ENCODE data around the gene TNIK. TPM values are rescaled to one million over a fixed set of nuclear protein-coding genes. Genes with fewer than 3 reads are reported as not detected.

Gene TNIK
- total RNA-seq, 4 donors from 2014 or later = 30.3 to 39.0 (median 36.8) TPM

DNA sequence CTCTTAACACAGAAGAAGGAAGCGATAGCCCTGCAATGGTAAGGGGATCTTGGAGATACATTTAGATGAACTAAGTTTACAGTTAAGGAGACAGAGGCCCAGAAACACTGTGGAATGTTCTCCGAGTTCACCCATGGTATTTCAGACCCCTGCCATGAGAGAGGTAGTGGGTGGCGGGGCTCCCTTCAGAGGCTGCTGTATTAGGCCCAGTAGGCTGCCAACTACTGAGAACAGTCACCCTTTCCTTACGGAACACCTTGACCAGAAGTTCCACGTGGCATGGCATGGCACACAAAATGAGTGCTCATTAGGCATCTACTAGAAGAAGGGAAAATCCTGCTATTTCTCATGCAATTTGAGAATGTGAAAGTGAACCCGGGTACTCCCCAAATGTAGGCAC is 195.4 kb downstream of the TNIK start:
- intact Hi-C loops (cut with DNase I) = loop anchor here (10.0 kb wide), 1 partner anchor 190 kb away; no protein-coding TSS in a partner anchor
- H3K36me3 ChIP-seq = no peaks in the 10 kb centered on the region
- no peaks in the 10 kb centered on the region for H3K9me3 ChIP-seq
- no peaks in the 10 kb centered on the region for H3K27me3 ChIP-seq
- DNase-seq (ENCODE audit: extremely low spot score) = no peak
- TF ChIP-seq POLR2A (IDR thresholded peaks at IDR 0.05; ENCODE audit: low read depth) = no peak
- no peak for TF ChIP-seq POLR2AphosphoS5 (IDR thresholded peaks at IDR 0.05)
- no peak for TF ChIP-seq CTCF (IDR thresholded peaks at IDR 0.05)
- TF ChIP-seq EP300 (IDR thresholded peaks at IDR 0.05) = no peak
- H3K4me3 ChIP-seq = no peak overlapping the region
- H3K27ac ChIP-seq (replicated peaks in 1 of 4) = no peak overlapping the region
- WGBS = 98% methylated on average over 6 of the region's 6 CpGs
- peaks cover 31 to 66% (median 53%) of the 10 kb centered on the region in 4 donors for H3K4me1 ChIP-seq

- intact Hi-C loops (cut with DNase I) = loop anchor here (10.0 kb wide), 1 partner anchor 192 kb away; no protein-coding TSS in a partner anchor
- 43% methylated on average over 1 of the region's 1 CpG for WGBS
- no peaks in the 10 kb centered on the region for H3K36me3 ChIP-seq
Measured at GRCh38 chr3:171262431-171262830, 197.8 kb downstream of the TNIK start.

DNA sequence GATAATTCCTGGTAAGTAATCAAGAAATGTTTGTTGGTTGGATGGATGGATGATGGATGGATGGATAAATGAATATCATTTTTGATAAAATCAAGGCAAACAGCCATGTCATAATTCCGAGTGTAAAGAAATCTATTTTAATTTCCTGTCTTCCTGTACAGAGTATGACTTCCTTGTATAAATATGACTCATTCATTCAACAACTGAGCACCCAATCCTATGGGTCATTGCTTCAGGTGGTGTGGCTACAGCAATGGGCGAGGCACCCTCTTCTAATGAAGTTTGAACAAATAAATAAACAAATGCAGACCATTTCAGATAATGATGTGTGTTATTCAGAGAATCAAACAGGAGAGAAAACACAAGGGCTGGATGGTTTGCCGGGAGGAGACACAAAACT is 198.7 kb downstream of the TNIK start:
- Histone ChIP-seq H3K4me1 (peaks cover 34 to 65% (median 54%) of the 10 kb centered on the region in 4 donors), H3K4me3 (no peak overlapping the region), H3K27ac (replicated peaks in 1 of 4) (no peak overlapping the region), H3K27me3 (no peaks in the 10 kb centered on the region), H3K36me3 (no peaks in the 10 kb centered on the region), H3K9me3 (no peaks in the 10 kb centered on the region)
- 77% methylated on average over 3 of the region's 3 CpGs for WGBS
- no peak for TF ChIP-seq POLR2A (IDR thresholded peaks at IDR 0.05; ENCODE audit: low read depth)
- no peak for TF ChIP-seq POLR2AphosphoS5 (IDR thresholded peaks at IDR 0.05)
- no peak for TF ChIP-seq CTCF (IDR thresholded peaks at IDR 0.05)
- TF ChIP-seq EP300 (IDR thresholded peaks at IDR 0.05) = no peak
- intact Hi-C loops (cut with DNase I) = loop anchor here (10.0 kb wide), 1 partner anchor 193 kb away; no protein-coding TSS in a partner anchor
- no peak for DNase-seq (ENCODE audit: extremely low spot score)

More at GRCh38 chr3:171262431-171262830, 197.8 kb downstream of the TNIK start:
- Histone ChIP-seq H3K9me3 (no peaks in the 10 kb centered on the region), H3K27me3 (no peaks in the 10 kb centered on the region), H3K4me3 (no peak overlapping the region), H3K27ac (replicated peaks in 1 of 4) (no peak overlapping the region), H3K4me1 (peaks cover 29 to 69% (median 56%) of the 10 kb centered on the region in 4 donors)
- DNase-seq (ENCODE audit: extremely low spot score) = no peak
- no peak for TF ChIP-seq POLR2AphosphoS5 (IDR thresholded peaks at IDR 0.05)
- TF ChIP-seq EP300 (IDR thresholded peaks at IDR 0.05) = no peak
- TF ChIP-seq CTCF (IDR thresholded peaks at IDR 0.05) = no peak
- no peak for TF ChIP-seq POLR2A (IDR thresholded peaks at IDR 0.05; ENCODE audit: low read depth)

DNA sequence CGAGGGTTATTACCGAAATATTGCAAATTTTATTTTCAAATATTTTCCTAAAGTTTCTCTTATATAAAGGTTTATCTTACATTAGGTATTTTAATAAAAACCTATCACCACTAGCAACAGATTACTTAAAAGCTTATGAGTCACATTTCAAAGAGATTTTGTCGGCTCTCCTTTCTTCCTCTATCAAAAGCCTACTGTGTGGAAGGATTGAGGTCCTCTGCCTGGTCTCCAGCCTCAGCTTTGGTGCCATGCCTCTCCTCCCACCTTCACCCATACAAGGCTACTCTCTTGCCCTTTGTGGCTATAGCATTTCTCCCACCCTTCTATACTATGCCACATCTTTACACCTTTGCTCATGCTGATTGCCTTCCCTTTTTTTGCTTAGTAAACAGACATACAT is 199.3 kb downstream of the TNIK start:
- WGBS = 95% methylated on average over 3 of the region's 3 CpGs
- H3K27ac ChIP-seq (replicated peaks in 1 of 4) = no peak overlapping the region
- no peaks in the 10 kb centered on the region for H3K9me3 ChIP-seq
- TF ChIP-seq POLR2A (IDR thresholded peaks at IDR 0.05; ENCODE audit: low read depth) (no peak), EP300 (IDR thresholded peaks at IDR 0.05) (no peak), CTCF (IDR thresholded peaks at IDR 0.05) (no peak), POLR2AphosphoS5 (IDR thresholded peaks at IDR 0.05) (no peak)
- no peaks in the 10 kb centered on the region for H3K36me3 ChIP-seq
- H3K4me3 ChIP-seq = no peak overlapping the region
- intact Hi-C loops (cut with DNase I) = loop anchor here (10.0 kb wide), 1 partner anchor 194 kb away; no protein-coding TSS in a partner anchor
- H3K27me3 ChIP-seq = no peaks in the 10 kb centered on the region
- DNase-seq (ENCODE audit: extremely low spot score) = no peak
- H3K4me1 ChIP-seq = peaks cover 29 to 59% (median 49%) of the 10 kb centered on the region in 4 donors

GRCh38 chr3:171260466-171260865 is 199.7 kb downstream of the TNIK start:
- no peak overlapping the region for H3K4me3 ChIP-seq
- H3K27ac ChIP-seq (replicated peaks in 1 of 4) = no peak overlapping the region
- no peak for DNase-seq (ENCODE audit: extremely low spot score)
- H3K27me3 ChIP-seq = no peaks in the 10 kb centered on the region
- H3K36me3 ChIP-seq = no peaks in the 10 kb centered on the region
- no peaks in the 10 kb centered on the region for H3K9me3 ChIP-seq
- TF ChIP-seq POLR2AphosphoS5 (IDR thresholded peaks at IDR 0.05) = no peak
- TF ChIP-seq POLR2A (IDR thresholded peaks at IDR 0.05; ENCODE audit: low read depth) = no peak
- TF ChIP-seq EP300 (IDR thresholded peaks at IDR 0.05) = no peak
- TF ChIP-seq CTCF (IDR thresholded peaks at IDR 0.05) = no peak
- 87% methylated on average over 1 of the region's 1 CpG for WGBS
- H3K4me1 ChIP-seq = peaks cover 26 to 57% (median 45%) of the 10 kb centered on the region in 4 donors
- intact Hi-C loops (cut with DNase I) = loop anchor here (10.0 kb wide), 1 partner anchor 194 kb away; no protein-coding TSS in a partner anchor

Measured in esophagus muscularis mucosa (tissue), 4 donors.